Stomach (tissue), 4 donors: ENCODE results near the gene PFDN5.

Source experiments
- CTCF ChIP-seq, 7 experiments: fragments of 450-650 bp in 4 of 7; fragments of 200-600 bp in 3 of 7; sonication (generic) in 3 of 7; IDR thresholded peaks; one replicate each; pipeline ENCODE4 v1.5.1; 2016 to 2019; ENCODE audit warnings: antibody characterized with exemption in 7 of 7, control low read depth in 2 of 7, mild to moderate bottlenecking in 1 of 7
- EP300 ChIP-seq: sonication (generic); formaldehyde crosslinking; IDR thresholded peaks from one replicate; pipeline ENCODE4 v1.6.1; 2017; ENCODE audit warnings: antibody characterized with exemption
- POLR2A ChIP-seq, 4 donors: fragments of 450-650 bp; IDR thresholded peaks; one replicate each; pipeline ENCODE4 v1.6.1; 2016; ENCODE audit warnings: antibody characterized with exemption in 4 of 4, control low read depth in 2 of 4, mild to moderate bottlenecking in 1 of 4, moderate library complexity in 1 of 4
- POLR2AphosphoS5 ChIP-seq, 3 donors: sonication (generic); formaldehyde crosslinking; IDR thresholded peaks; one replicate each; pipeline ENCODE4 v1.6.1; 2016; ENCODE audit warnings: antibody characterized with exemption in 3 of 3

GRCh38 chr12:53340398-53340797 is 45.1 kb downstream of the PFDN5 start:
- TF ChIP-seq CTCF (IDR thresholded peaks at IDR 0.05): no peak
- TF ChIP-seq POLR2A (IDR thresholded peaks at IDR 0.05): no peak
- no peak for TF ChIP-seq EP300
- no peak for TF ChIP-seq POLR2AphosphoS5 (IDR thresholded peaks at IDR 0.05)
